ENCODE results near the gene HOXA6. TPM values are rescaled to one million over a fixed set of nuclear protein-coding genes. Genes with fewer than 3 reads are reported as not detected.

HOXA6 gene
- total and polyA plus RNA-seq, 2 of the 4 experiments (the other 2 are of a cell fraction), result 1.4 to 1.8 TPM

- Histone ChIP-seq H3K56ac (ENCODE audit: extremely low read depth, insufficient read depth, low read length) (no peak overlapping the region), H2BK15ac (ENCODE audit: low read depth, low read length) (no peak overlapping the region), H3K4ac (ENCODE audit: low read depth, low read length) (no peak overlapping the region), H4K91ac (ENCODE audit: insufficient read depth, low read depth, low read length) (no peak overlapping the region), H2AFZ (replicated peaks; ENCODE audit: low read length, poor library complexity) (no peak overlapping the region), H4K8ac (ENCODE audit: low read depth in 2 of 2, low read length in 2 of 2) (no peak overlapping the region), H3K4me1 (ENCODE audit: control insufficient read depth, insufficient read depth, low read length) (peaks cover 3% of the 10 kb centered on the region; the same call in 1 of the 2 replicates), H3K9me3 (ENCODE audit: control insufficient read depth, insufficient read depth, low read length) (peaks cover 17% of the 10 kb centered on the region; the same call in 1 of the 2 replicates), H3K9me1 (ENCODE audit: insufficient read depth, low read length) (no peaks in the 10 kb centered on the region), H4K5ac (ENCODE audit: low read depth, low read length) (no peak overlapping the region), H3K36me3 (ENCODE audit: control insufficient read depth, insufficient read depth, low read length) (no peaks in the 10 kb centered on the region), H3K23ac (ENCODE audit: low read depth, low read length) (no peak overlapping the region), H2BK20ac (ENCODE audit: low read depth, low read length) (no peak overlapping the region), H2AK5ac (ENCODE audit: low read depth, low read length) (no peak overlapping the region), H3K27ac (ENCODE audit: insufficient read depth, low read length) (no peak overlapping the region), H2BK120ac (ENCODE audit: low read depth, low read length) (no peak overlapping the region), H2BK5ac (ENCODE audit: low read depth, low read length, poor library complexity, severe bottlenecking) (no peak overlapping the region), H3K79me1 (ENCODE audit: low read depth in 1 of 2, low read length in 2 of 2) (no peaks in the 10 kb centered on the region), H2AK9ac (replicated peaks; ENCODE audit: low read depth, low read length, poor library complexity) (no peak overlapping the region), H3K9ac (ENCODE audit: low read depth, low read length) (no peak overlapping the region), H3K4me2 (ENCODE audit: low read depth, low read length) (no peak overlapping the region), H3K14ac (replicated peaks; ENCODE audit: low read depth, low read length) (no peak overlapping the region), H3K4me3 (ENCODE audit: insufficient read depth, low read depth, low read length) (no peak overlapping the region), H4K20me1 (ENCODE audit: insufficient read depth, low read length) (peaks cover 17% of the 10 kb centered on the region; the same call in 1 of the 2 replicates), H3K27me3 (ENCODE audit: control insufficient read depth, insufficient read depth, low read length) (peaks cover 97% of the 10 kb centered on the region), H3K18ac (ENCODE audit: low read depth, low read length) (no peak overlapping the region)
- ChIA-PET POLR2A (ENCODE audit: unreplicated experiment) (interaction anchor here (0.7 kb wide), 1 partner anchor 53 kb away, joined by 5 read pairs; no protein-coding TSS in a partner anchor), CTCF (interaction anchor here (1.7 kb wide), 1 partner anchor 9 kb away, joined by 10 read pairs; no protein-coding TSS in a partner anchor)
- BruUV-seq (replicated peaks), result no TSS peak
- in situ Hi-C loops (cut with MboI; ENCODE audit: low sequenced_read_pairs), result no loop called here
- intact Hi-C loops (cut with micrococcal nuclease), result no loop called here
- dilution Hi-C loops (cut with HindIII; ENCODE audit: low sequenced_read_pairs, unreplicated experiment), result no loop called here
- no CpG with 5 or more reads among the region's 4 CpGs for whole genome bisulfite sequencing, 2 experiments (ENCODE audit: extremely low coverage in 2 of 2, insufficient read length in 1 of 2)
- ATAC-seq (ENCODE audit: low read depth) (no peak), DNase-seq (no peak)
- no peak for TF ChIP-seq RAD21 (IDR thresholded peaks at IDR 0.05; ENCODE audit: low read length)
- no peak for TF ChIP-seq RFX5 (IDR thresholded peaks at IDR 0.05; ENCODE audit: low read depth, low read length)
- no peak for TF ChIP-seq ELK1 (IDR thresholded peaks at IDR 0.05; ENCODE audit: borderline replicate concordance, low read depth, low read length)
- no peak for TF ChIP-seq USF2 (IDR thresholded peaks at IDR 0.05; ENCODE audit: low read depth, low read length)
- no peak for TF ChIP-seq MAZ (IDR thresholded peaks at IDR 0.05; ENCODE audit: borderline replicate concordance, low read depth, low read length)
- no peak for TF ChIP-seq BHLHE40 (IDR thresholded peaks at IDR 0.05; ENCODE audit: low read depth, low read length)
- no peak for TF ChIP-seq SMC3 (IDR thresholded peaks at IDR 0.05; ENCODE audit: low read depth, low read length)
- no peak for TF ChIP-seq NFE2L2 (IDR thresholded peaks at IDR 0.05; ENCODE audit: low read depth, low read length)
- TF ChIP-seq FOS (IDR thresholded peaks at IDR 0.05; ENCODE audit: low read depth, low read length), result no peak
- TF ChIP-seq MXI1 (IDR thresholded peaks at IDR 0.05; ENCODE audit: borderline replicate concordance, low read depth, low read length), result no peak
- no peak for TF ChIP-seq CHD1 (IDR thresholded peaks at IDR 0.05; ENCODE audit: low read depth, low read length)
- no peak for TF ChIP-seq RCOR1 (IDR thresholded peaks at IDR 0.05; ENCODE audit: insufficient replicate concordance, low read length)
- TF ChIP-seq CEBPB (IDR thresholded peaks at IDR 0.05; ENCODE audit: low read depth, low read length), result no peak
- no peak for TF ChIP-seq MAFK (IDR thresholded peaks at IDR 0.05; ENCODE audit: low read depth, low read length)
Observed at GRCh38 chr7:27186668-27187474, 39.3 kb upstream of the HOXA6 start.
